ENCODE measurements around the gene CHRNA4. TPM values are rescaled to one million over a fixed set of nuclear protein-coding genes. Genes with fewer than 3 reads are reported as not detected.

CHRNA4 gene
- total RNA-seq: 1 to 10 TPM in 3 of 4 donors, under 1 TPM in 1; 0.54 to 6.3 (median 1.9) TPM

- Histone ChIP-seq H3K4me3 (replicated peaks in 1 of 3) (no peak within 1 kb of the TSS), H3K36me3 (no peaks in the 10 kb centered on the region), H3K9me3 (no peaks in the 10 kb centered on the region), H3K27me3 (no peaks in the 10 kb centered on the region), H3K27ac (no peak within 1 kb of the TSS), H3K4me1 (peaks cover 11 to 20% of the 10 kb centered on the region in 2 donors)
- intact Hi-C loops (cut with DNase I): loop anchor here (5.0 kb wide), 1 partner anchor 39 kb away; no protein-coding TSS in a partner anchor
- WGBS, 2 donors: 2% methylated on average over 22 to 35 of the region's 79 CpGs
- DNase-seq: no peak
- TF ChIP-seq CTCF (IDR thresholded peaks at IDR 0.05): no peak
Observed at GRCh38 chr20:63360850-63361518, at the start of gene CHRNA4. Gene CHRNA4, minus strand, starts transcription at chr20:63361349. Its CDS starts 184 bp downstream, at chr20:63361165.

- intact Hi-C loops (cut with DNase I): no loop called here
- no peak for DNase-seq
- Histone ChIP-seq H3K9me3 (no peaks in the 10 kb centered on the region), H3K4me3 (replicated peaks in 1 of 3) (no peak overlapping the region), H3K27me3 (no peaks in the 10 kb centered on the region), H3K27ac (no peak overlapping the region), H3K36me3 (no peaks in the 10 kb centered on the region), H3K4me1 (no peaks in the 10 kb centered on the region)
- no peak for TF ChIP-seq POLR2A (IDR thresholded peaks at IDR 0.05)
- TF ChIP-seq CTCF (IDR thresholded peaks at IDR 0.05): no peak
- 56 to 90% methylated on average over 4 to 13 of the region's 23 CpGs for WGBS, 2 donors
Observed at GRCh38 chr20:63409834-63410435, 48.8 kb upstream of the CHRNA4 start.

- H3K4me1 ChIP-seq: no peaks in the 10 kb centered on the region
- peak in 1 of 2 donors; percentile 8 for DNase-seq
- no peaks in the 10 kb centered on the region for H3K9me3 ChIP-seq
- H3K27ac ChIP-seq: no peak overlapping the region
- intact Hi-C loops (cut with DNase I): no loop called here
- no peak for TF ChIP-seq CTCF (IDR thresholded peaks at IDR 0.05)
- TF ChIP-seq POLR2A (IDR thresholded peaks at IDR 0.05): no peak
- H3K36me3 ChIP-seq: no peaks in the 10 kb centered on the region
- 84% methylated on average over 17 to 18 of the region's 21 CpGs for WGBS, 2 donors
- no peaks in the 10 kb centered on the region for H3K27me3 ChIP-seq
- no peak overlapping the region for H3K4me3 ChIP-seq (replicated peaks in 1 of 3)
Observed at GRCh38 chr20:63409066-63409833, 48.1 kb upstream of the CHRNA4 start.

- no peak overlapping the region for H3K4me3 ChIP-seq (replicated peaks in 1 of 3)
- no peak overlapping the region for H3K27ac ChIP-seq
- no peaks in the 10 kb centered on the region for H3K27me3 ChIP-seq
- DNase-seq: no peak
- no peaks in the 10 kb centered on the region for H3K36me3 ChIP-seq
- TF ChIP-seq POLR2A (IDR thresholded peaks at IDR 0.05): no peak
- no peak for TF ChIP-seq CTCF (IDR thresholded peaks at IDR 0.05)
- no peaks in the 10 kb centered on the region for H3K9me3 ChIP-seq
- intact Hi-C loops (cut with DNase I): no loop called here
- no peaks in the 10 kb centered on the region for H3K4me1 ChIP-seq
- WGBS, 2 donors: 81 to 98% methylated on average over 6 to 7 of the region's 21 CpGs
Observed at GRCh38 chr20:63408684-63409046, 47.5 kb upstream of the CHRNA4 start.
